Measurements from ENCODE around the gene WNK1.
"Not testable (repeated sequence)": the region's sequence is repeated elsewhere in the genome, so short reads cannot be mapped to it uniquely, and the experiment has no call there.

WNK1 gene

GRCh38 chr12:751999-752694, at the start of gene WNK1:
TSS of gene WNK1 (plus strand) at chr12:752579. CDS start at chr12:753566, 987 bp downstream.
- DNase-seq (ENCODE audit: low read depth): peak; percentile 95

GRCh38 chr12:704516-705242, 47.7 kb upstream of the WNK1 start:
- DNase-seq (ENCODE audit: low read depth): no peak

GRCh38 chr12:708084-708483, 44.3 kb upstream of the WNK1 start:
- DNase-seq (ENCODE audit: low read depth): not testable (repeated sequence)

GRCh38 chr12:709455-710020, 42.8 kb upstream of the WNK1 start:
- no peak for DNase-seq (ENCODE audit: low read depth)

- DNase-seq (ENCODE audit: low read depth): no peak
Observed at GRCh38 chr12:712172-712863, 40.1 kb upstream of the WNK1 start.

GRCh38 chr12:713281-713875, 39.0 kb upstream of the WNK1 start:
- DNase-seq (ENCODE audit: low read depth): no peak

GRCh38 chr12:716506-716905, 35.9 kb upstream of the WNK1 start:
- DNase-seq (ENCODE audit: low read depth): no peak

GRCh38 chr12:718756-719102, 33.6 kb upstream of the WNK1 start:
- DNase-seq (ENCODE audit: low read depth): no peak

GRCh38 chr12:720231-720941, 32.0 kb upstream of the WNK1 start:
- DNase-seq (ENCODE audit: low read depth): no peak

- DNase-seq (ENCODE audit: low read depth): no peak
Observed at GRCh38 chr12:724194-724855, 28.1 kb upstream of the WNK1 start.

- no peak for DNase-seq (ENCODE audit: low read depth)
Observed at GRCh38 chr12:725076-725475, 27.3 kb upstream of the WNK1 start.

GRCh38 chr12:726281-727140, 25.9 kb upstream of the WNK1 start:
- no peak for DNase-seq (ENCODE audit: low read depth)

- no peak for DNase-seq (ENCODE audit: low read depth)
Observed at GRCh38 chr12:727321-727720, 25.1 kb upstream of the WNK1 start.

- DNase-seq (ENCODE audit: low read depth): no peak
Observed at GRCh38 chr12:728781-729180, 23.6 kb upstream of the WNK1 start.

- DNase-seq (ENCODE audit: low read depth): no peak
Observed at GRCh38 chr12:729221-729620, 23.2 kb upstream of the WNK1 start.

GRCh38 chr12:730550-730949, 21.8 kb upstream of the WNK1 start:
- DNase-seq (ENCODE audit: low read depth): no peak

GRCh38 chr12:737122-737739, 15.1 kb upstream of the WNK1 start:
- DNase-seq (ENCODE audit: low read depth): no peak

- DNase-seq (ENCODE audit: low read depth): no peak
Observed at GRCh38 chr12:738712-739111, 13.7 kb upstream of the WNK1 start.

GRCh38 chr12:739349-739748, 13.0 kb upstream of the WNK1 start:
- no peak for DNase-seq (ENCODE audit: low read depth)

- no peak for DNase-seq (ENCODE audit: low read depth)
Observed at GRCh38 chr12:740921-741320, 11.5 kb upstream of the WNK1 start.

All from CMK (cell line).